ENCODE data around the gene CEP131. TPM values are rescaled to one million over a fixed set of nuclear protein-coding genes. Genes with fewer than 3 reads are reported as not detected.

Gene CEP131
- total and polyA plus RNA-seq, 2 of the 8 experiments (the other 6 are each of a cell fraction or from before 2014, with no cell fraction given), result 5.9 to 23.2 TPM

DNA sequence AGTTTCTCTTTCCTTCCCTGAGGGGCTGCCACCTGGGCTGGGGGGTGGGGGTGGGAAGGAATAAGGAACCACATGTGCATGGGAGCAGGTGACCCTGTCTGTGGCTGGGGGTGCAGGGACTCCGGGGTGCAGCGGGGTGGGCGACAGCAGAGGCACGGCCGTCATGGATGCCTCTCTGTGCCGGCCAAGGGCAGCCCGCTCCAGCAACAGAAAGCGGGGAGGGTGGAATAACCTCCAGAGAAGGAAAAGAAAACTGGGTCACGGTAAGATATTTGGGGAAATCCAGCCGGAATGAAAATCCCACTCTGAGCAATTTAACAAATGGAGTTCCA lies 20.5 kb upstream of the CEP131 start (continued):
- TF ChIP-seq KDM1A (IDR thresholded peaks at IDR 0.05; ENCODE audit: borderline replicate concordance, low read length), result no peak
- no peak for TF ChIP-seq ASH2L (IDR thresholded peaks at IDR 0.05; ENCODE audit: low read length)

Data from H1 (cell line).